Adrenal gland (tissue), 5 donors: ENCODE data around the gene TTC8.

Experiments used
- POLR2A ChIP-seq, 2 donors: fragments of 450-650 bp; IDR thresholded peaks; one replicate each; pipeline ENCODE4 v1.6.1; 2017; ENCODE audit warnings: antibody characterized with exemption in 2 of 2, mild to moderate bottlenecking in 2 of 2, moderate library complexity in 1 of 2
- TF ChIP-seq, protein P1 (sequence below), 6 experiments: fragments of 450-650 bp in 4 of 6; fragments of 200-600 bp in 2 of 6; sonication (generic) in 1 of 6; IDR thresholded peaks; 1 replicate in 5 of 6; 2 replicates in 1 of 6; pipeline versions ENCODE4 v1.5.1 to v1.8.0; 2016 to 2021; ENCODE audit warnings: antibody characterized with exemption in 6 of 6, mild to moderate bottlenecking in 2 of 6, moderate library complexity in 1 of 6
- donor health status: DM: no; HTN: no; CAD: no.

DNA sequence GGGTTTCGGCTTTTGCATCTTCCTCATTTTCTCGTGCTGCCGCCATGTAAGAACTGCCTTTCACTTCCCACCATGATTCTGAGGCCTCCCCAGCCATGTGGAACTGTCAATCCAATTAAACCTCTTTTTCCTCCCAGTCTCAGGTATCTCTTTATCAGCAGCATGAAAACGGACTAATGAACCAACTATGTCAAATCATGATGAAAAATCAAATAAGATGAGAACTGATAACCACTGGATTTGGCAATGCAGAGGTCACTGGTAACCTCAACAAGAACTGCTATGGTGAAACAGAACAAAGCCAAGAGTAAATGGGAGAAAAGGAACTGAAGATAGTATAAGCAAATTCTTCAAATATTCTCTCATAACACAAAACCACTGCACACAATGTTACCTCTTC lies 37.7 kb upstream of the TTC8 start:
- TF ChIP-seq, protein P1, sequence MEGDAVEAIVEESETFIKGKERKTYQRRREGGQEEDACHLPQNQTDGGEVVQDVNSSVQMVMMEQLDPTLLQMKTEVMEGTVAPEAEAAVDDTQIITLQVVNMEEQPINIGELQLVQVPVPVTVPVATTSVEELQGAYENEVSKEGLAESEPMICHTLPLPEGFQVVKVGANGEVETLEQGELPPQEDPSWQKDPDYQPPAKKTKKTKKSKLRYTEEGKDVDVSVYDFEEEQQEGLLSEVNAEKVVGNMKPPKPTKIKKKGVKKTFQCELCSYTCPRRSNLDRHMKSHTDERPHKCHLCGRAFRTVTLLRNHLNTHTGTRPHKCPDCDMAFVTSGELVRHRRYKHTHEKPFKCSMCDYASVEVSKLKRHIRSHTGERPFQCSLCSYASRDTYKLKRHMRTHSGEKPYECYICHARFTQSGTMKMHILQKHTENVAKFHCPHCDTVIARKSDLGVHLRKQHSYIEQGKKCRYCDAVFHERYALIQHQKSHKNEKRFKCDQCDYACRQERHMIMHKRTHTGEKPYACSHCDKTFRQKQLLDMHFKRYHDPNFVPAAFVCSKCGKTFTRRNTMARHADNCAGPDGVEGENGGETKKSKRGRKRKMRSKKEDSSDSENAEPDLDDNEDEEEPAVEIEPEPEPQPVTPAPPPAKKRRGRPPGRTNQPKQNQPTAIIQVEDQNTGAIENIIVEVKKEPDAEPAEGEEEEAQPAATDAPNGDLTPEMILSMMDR (IDR thresholded peaks at IDR 0.05) = no peak
- no peak for TF ChIP-seq POLR2A (IDR thresholded peaks at IDR 0.05)
